H9 (cell line): Measurements from ENCODE around the gene LRG1. TPM values are rescaled to one million over a fixed set of nuclear protein-coding genes. Genes with fewer than 3 reads are reported as not detected.
"Not testable (repeated sequence)": the region's sequence is repeated elsewhere in the genome, so short reads cannot be mapped to it uniquely, and the experiment has no call there.

Experiments
- DNase-seq: peaks from one replicate; pipeline ENCODE4 v3.0.0-alpha.2; 2017
- H2AFZ ChIP-seq: one replicate; pipeline ENCODE4 v1.6.1; 2013; ENCODE audit warnings: mild to moderate bottlenecking, low read length, control low read depth, moderate library complexity
- H2AK5ac ChIP-seq: 2 replicates; pipeline ENCODE4 v1.6.1; 2013; ENCODE audit warnings: low read length, control low read depth, mixed read lengths; ENCODE audit not compliant: insufficient read length
- H2BK120ac ChIP-seq: one replicate; pipeline ENCODE4 v1.6.1; 2013; ENCODE audit warnings: low read depth, mild to moderate bottlenecking, low read length, control low read depth, inconsistent platforms; ENCODE audit not compliant: poor library complexity, severe bottlenecking
- H2BK12ac ChIP-seq: 2 replicates; pipeline ENCODE4 v1.6.1; 2013; ENCODE audit warnings: low read length, control low read depth, mixed read lengths, low read depth; ENCODE audit not compliant: insufficient read length
- H2BK15ac ChIP-seq: 2 replicates; pipeline ENCODE4 v1.6.1; 2013; ENCODE audit warnings: low read depth, low read length, control low read depth
- H2BK20ac ChIP-seq: one replicate; pipeline ENCODE4 v1.6.1; 2013; ENCODE audit warnings: low read depth, mild to moderate bottlenecking, low read length, control low read depth, inconsistent platforms; ENCODE audit not compliant: poor library complexity, severe bottlenecking
- H2BK5ac ChIP-seq: 2 replicates; pipeline ENCODE4 v1.6.1; 2013; ENCODE audit warnings: low read length, control low read depth, mixed read lengths; ENCODE audit not compliant: insufficient read length
- H3K14ac ChIP-seq: 2 replicates; pipeline ENCODE4 v1.6.1; 2013; ENCODE audit warnings: low read length, control low read depth; ENCODE audit not compliant: insufficient read depth
- H3K18ac ChIP-seq: 2 replicates; pipeline ENCODE4 v1.6.1; 2013; ENCODE audit warnings: low read depth, mild to moderate bottlenecking, mixed read lengths, low read length, control low read depth; ENCODE audit not compliant: insufficient read length
- H3K23ac ChIP-seq: 2 replicates; pipeline ENCODE4 v1.6.1; 2013; ENCODE audit warnings: low read length, control low read depth, mixed read lengths, low read depth; ENCODE audit not compliant: insufficient read length
- H3K23me2 ChIP-seq: 2 replicates; pipeline ENCODE4 v1.6.1; 2013; ENCODE audit warnings: low read depth, mild to moderate bottlenecking, mixed read lengths, low read length, control low read depth; ENCODE audit not compliant: insufficient read length, poor library complexity, severe bottlenecking
- H3K27ac ChIP-seq: 2 replicates; pipeline ENCODE4 v1.5.1; 2013; ENCODE audit warnings: low read length, control low read depth, mixed read lengths, low read depth; ENCODE audit not compliant: insufficient read length
- H3K27me3 ChIP-seq: 2 replicates; pipeline ENCODE4 v1.6.1; 2013; ENCODE audit warnings: low read length, control low read depth, inconsistent platforms; ENCODE audit not compliant: insufficient read depth
- H3K4ac ChIP-seq: 2 replicates; pipeline ENCODE4 v1.6.1; 2013; ENCODE audit warnings: low read depth, mild to moderate bottlenecking, control low read depth, inconsistent platforms, low read length, moderate library complexity
- H3K4me1 ChIP-seq: 2 replicates; pipeline ENCODE4 v1.6.1; 2013; ENCODE audit warnings: low read length, control low read depth, inconsistent platforms; ENCODE audit not compliant: insufficient read depth
- H3K4me2 ChIP-seq: 2 replicates; pipeline ENCODE4 v1.6.1; 2013; ENCODE audit warnings: low read length, control low read depth, mixed read lengths; ENCODE audit not compliant: insufficient read length, insufficient read depth
- H3K56ac ChIP-seq: 2 replicates; pipeline ENCODE4 v1.6.1; 2013; ENCODE audit warnings: low read depth, mild to moderate bottlenecking, mixed read lengths, low read length, control low read depth; ENCODE audit not compliant: insufficient read length
- H3K79me1 ChIP-seq: 2 replicates; pipeline ENCODE4 v1.6.1; 2013; ENCODE audit warnings: low read depth, mild to moderate bottlenecking, moderate library complexity, low read length, control low read depth, inconsistent platforms; ENCODE audit not compliant: insufficient read depth, poor library complexity, severe bottlenecking
- H3K79me2 ChIP-seq: 2 replicates; pipeline ENCODE4 v1.6.1; 2013; ENCODE audit warnings: low read length, control low read depth, inconsistent platforms; ENCODE audit not compliant: insufficient read depth
- H3K9ac ChIP-seq: 2 replicates; pipeline ENCODE4 v1.6.1; 2013; ENCODE audit warnings: low read length, control low read depth, mixed read lengths; ENCODE audit not compliant: insufficient read length; ENCODE audit errors: extremely low read depth
- H3K9me3 ChIP-seq: one replicate; pipeline ENCODE4 v1.6.1; 2013; ENCODE audit warnings: low read depth, low read length, inconsistent platforms; ENCODE audit not compliant: control insufficient read depth
- H3T11ph ChIP-seq: one replicate; pipeline ENCODE4 v1.6.1; 2013; ENCODE audit warnings: mild to moderate bottlenecking, low read length, control low read depth, inconsistent platforms
- H4K20me1 ChIP-seq: one replicate; pipeline ENCODE4 v1.6.1; 2013; ENCODE audit not compliant: control insufficient read depth, insufficient read length, insufficient read depth
- H4K5ac ChIP-seq: 2 replicates; pipeline ENCODE4 v1.6.1; 2013; ENCODE audit warnings: low read depth, mild to moderate bottlenecking, mixed read lengths, low read length, control low read depth; ENCODE audit not compliant: insufficient read length
- H4K8ac ChIP-seq: replicated peaks from 2 replicates; pipeline ENCODE4 v1.6.1; 2013; ENCODE audit warnings: low read length, control low read depth, mixed read lengths, low read depth; ENCODE audit not compliant: insufficient read length
- H4K91ac ChIP-seq: 2 replicates; pipeline ENCODE4 v1.6.1; 2013; ENCODE audit warnings: low read depth, mild to moderate bottlenecking, moderate library complexity, mixed read lengths, low read length, control low read depth; ENCODE audit not compliant: insufficient read length
- H3K27ac Mint-ChIP-seq, 3 experiments: 2 replicates in 2 of 3; 3 replicates in 1 of 3; pipeline ENCODE4 v1.8.0; 2020 to 2021; ENCODE audit warnings: mixed read lengths in 3 of 3, mild to moderate bottlenecking in 1 of 3, moderate library complexity in 1 of 3
- H3K27me3 Mint-ChIP-seq: 2 replicates; pipeline ENCODE4 v1.8.0; 2021; ENCODE audit warnings: low read depth, mild to moderate bottlenecking, moderate library complexity, mixed read lengths
- H3K36me3 Mint-ChIP-seq, 3 experiments: 2 replicates in 2 of 3; 3 replicates in 1 of 3; pipeline ENCODE4 v1.8.0; 2020 to 2021; ENCODE audit warnings: low read depth in 3 of 3, mixed read lengths in 3 of 3; ENCODE audit not compliant: insufficient read depth in 1 of 3
- H3K4me1 Mint-ChIP-seq, 2 experiments: 2 replicates each; pipeline ENCODE4 v1.8.0; 2020; ENCODE audit warnings: mixed read lengths in 2 of 2
- H3K4me3 Mint-ChIP-seq, 2 experiments: 2 replicates in 1 of 2; 3 replicates in 1 of 2; pipeline ENCODE4 v1.8.0; 2020 to 2021; ENCODE audit warnings: mild to moderate bottlenecking in 2 of 2, mixed read lengths in 2 of 2, moderate library complexity in 1 of 2
- H3K9me3 Mint-ChIP-seq, 2 experiments: 2 replicates in 1 of 2; 3 replicates in 1 of 2; pipeline ENCODE4 v1.8.0; 2020; ENCODE audit warnings: mild to moderate bottlenecking in 2 of 2, mixed read lengths in 2 of 2, moderate library complexity in 1 of 2
- WGBS: extraction: QIAGEN DNeasy Blood & Tissue Kit; methylation state at CpG from one replicate; pipeline ENCODE4 v1.1.7; 2013; ENCODE audit warnings: missing lambda C conversion rate, low lambda C conversion rate, mixed read lengths; ENCODE audit not compliant: insufficient read length; ENCODE audit errors: extremely low coverage; 5-methylcytosine and 5-hydroxymethylcytosine counted together
- total RNA-seq: library from RNA; stranded (reverse); gene quantifications from 2 replicates; pipeline ENCODE4 v1.2.1, GENCODE V29; 2021

LRG1 gene
- total RNA-seq, 1 experiment from 2014 or later: 0.24 TPM

DNA sequence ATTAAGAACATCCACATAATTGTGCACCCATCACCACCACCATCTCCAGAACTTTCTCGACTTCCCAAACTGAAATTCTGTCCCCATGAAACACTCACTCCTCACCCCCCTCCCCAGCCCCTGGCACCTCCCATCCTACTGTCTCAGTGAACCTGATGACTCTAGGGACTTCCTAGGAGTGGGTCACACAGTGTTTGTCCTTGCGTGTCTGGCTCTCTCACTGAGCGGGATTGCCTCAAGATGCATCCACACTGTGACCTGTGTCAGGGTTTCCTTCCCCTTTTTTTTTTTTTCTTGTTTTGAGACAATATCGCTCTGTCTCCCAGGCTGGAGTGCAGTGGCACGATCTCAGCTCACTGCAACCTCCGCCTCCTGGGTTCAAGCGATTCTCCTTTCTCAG is 22.2 kb upstream of the LRG1 start:
- H2BK15ac ChIP-seq, H3K14ac ChIP-seq: not testable (repeated sequence)

More for the DNA sequence above, 22.2 kb upstream of the LRG1 start:
- not testable (repeated sequence) for H3K4me2 ChIP-seq, H3K4ac ChIP-seq, H3K27me3 ChIP-seq, H3K4me1 ChIP-seq, DNase-seq, H3K27ac ChIP-seq, H3K9ac ChIP-seq, H4K8ac ChIP-seq, H3K23ac ChIP-seq, H3K36me3 Mint-ChIP-seq, H3T11ph ChIP-seq, H4K91ac ChIP-seq, H3K9me3 ChIP-seq, H3K56ac ChIP-seq, H2BK5ac ChIP-seq, H3K18ac ChIP-seq, H2AFZ ChIP-seq, H2AK5ac ChIP-seq, H2BK20ac ChIP-seq, H3K79me1 ChIP-seq, H3K23me2 ChIP-seq, H3K27me3 Mint-ChIP-seq, H2BK120ac ChIP-seq, H4K5ac ChIP-seq, H3K9me3 Mint-ChIP-seq, H3K79me2 ChIP-seq, H4K20me1 ChIP-seq, H3K4me3 Mint-ChIP-seq, H2BK12ac ChIP-seq
- WGBS: no CpG with 5 or more reads among the region's 7 CpGs
- peak overlapping the region in 1 of 3 experiments; percentile 57; a peak in 1 of 7 replicates for H3K27ac Mint-ChIP-seq
- H3K4me1 Mint-ChIP-seq: peaks cover 3 to 12% of the 10 kb centered on the region in 2 experiments
